K562 (cell line): ENCODE measurements around the gene TRIM34. TPM values are rescaled to one million over a fixed set of nuclear protein-coding genes. Genes with fewer than 3 reads are reported as not detected.

Experiments used
- ATAC-seq: fragments of 200-7000 bp; cut with Tn5 transposase; 3 replicates; pipeline ENCODE4 v1.9.1; 2020; ENCODE audit warnings: moderate library complexity
- BruUV-seq: library from RNA; stranded (reverse); fragments of 400-500 nt; replicated peaks from 2 replicates; lab custom pipeline; 2021; lab: Mats Ljungman, UMichigan
- CTCF ChIA-PET: fragments of 300-600 bp; formaldehyde crosslinking; extraction: SDS; loops from one replicate; lab custom pipeline; 2021; ENCODE audit warnings: low intra/inter-chr PET ratio; lab: Yijun Ruan, JAX
- POLR2A ChIA-PET: fragments of 300-600, 350-650 bp; sonication (Branson Sonifier 250); formaldehyde crosslinking; extraction: SDS; loops from one replicate; lab custom pipeline; 2021; ENCODE audit warnings: antibody characterized with exemption, inconsistent platforms; lab: Yijun Ruan, JAX
- DNase-seq, 4 experiments: peaks; one replicate each; pipeline versions ENCODE4 v3.0.0 to v3.0.0-alpha.2; 2011 to 2018; ENCODE audit warnings: low spot score in 3 of 4, mixed read lengths in 3 of 4; ENCODE audit errors: extremely low read depth in 1 of 4
- FAIRE-seq: peaks from 2 replicates; lab custom pipeline; 2011; peaks lifted over from hg19 to GRCh38; lab: Jason Lieb, UNC
- H2AFZ ChIP-seq: 2 replicates; pipeline ENCODE4 v1.6.0; 2011; ENCODE audit warnings: low read depth, low read length, control low read depth, inconsistent platforms
- H3K27ac ChIP-seq: fragments of 200-600 bp; 3 replicates; pipeline ENCODE4 v1.8.0; 2011; ENCODE audit warnings: low read depth, mild to moderate bottlenecking, control low read depth, inconsistent platforms, low read length, moderate library complexity, mixed read lengths; ENCODE audit errors: extremely low read depth
- H3K27me3 ChIP-seq, 2 experiments: fragments of 300-600 bp in 1 of 2; 2 replicates in 1 of 2; 3 replicates in 1 of 2; pipeline versions ENCODE4 v1.6.0 to v1.8.0; 2011; ENCODE audit warnings: inconsistent platforms in 2 of 2, low read length in 2 of 2, mild to moderate bottlenecking in 1 of 2, mixed read lengths in 1 of 2, moderate library complexity in 1 of 2; ENCODE audit not compliant: control insufficient read depth in 2 of 2, insufficient read depth in 2 of 2
- H3K36me3 ChIP-seq: fragments of 300-600 bp; 3 replicates; pipeline ENCODE4 v1.8.0; 2011; ENCODE audit warnings: mild to moderate bottlenecking, low read length, inconsistent platforms; ENCODE audit not compliant: control insufficient read depth, insufficient read depth
- H3K4me1 ChIP-seq, 2 experiments: fragments of 200-600 bp in 1 of 2; replicated peaks in 1 of 2; 2 replicates in 1 of 2; 3 replicates in 1 of 2; pipeline versions ENCODE4 v1.5.1 to v1.8.0; 2011; ENCODE audit warnings: inconsistent platforms in 2 of 2, low read length in 2 of 2, mild to moderate bottlenecking in 1 of 2, mixed read lengths in 1 of 2, moderate library complexity in 1 of 2; ENCODE audit not compliant: control insufficient read depth in 2 of 2, insufficient read depth in 2 of 2
- H3K4me2 ChIP-seq: 2 replicates; pipeline ENCODE4 v1.6.1; 2011; ENCODE audit warnings: low read length, control low read depth, inconsistent platforms, mixed read lengths; ENCODE audit not compliant: insufficient read depth
- H3K4me3 ChIP-seq: fragments of 200-600 bp; sonication (generic), shearing (Covaris generic); 2 replicates; pipeline ENCODE4 v1.5.1; 2016; ENCODE audit warnings: control low read depth, inconsistent platforms
- H3K79me2 ChIP-seq: fragments of 200-600 bp; 3 replicates; pipeline ENCODE4 v1.8.0; 2011; ENCODE audit warnings: low read length, inconsistent platforms; ENCODE audit not compliant: control insufficient read depth, insufficient read depth
- H3K9ac ChIP-seq, 2 experiments: 2 replicates each; pipeline versions ENCODE4 v1.6.0 to v1.6.1; 2011; ENCODE audit warnings: low read depth in 2 of 2, low read length in 2 of 2, control low read depth in 1 of 2, inconsistent platforms in 1 of 2, mild to moderate bottlenecking in 1 of 2, mixed read lengths in 1 of 2; ENCODE audit not compliant: insufficient read depth in 1 of 2
- H3K9me1 ChIP-seq: one replicate; pipeline ENCODE4 v1.6.0; 2011; ENCODE audit warnings: inconsistent platforms, mild to moderate bottlenecking, low read length, moderate library complexity; ENCODE audit not compliant: control insufficient read depth, insufficient read depth
- H3K9me3 ChIP-seq: replicated peaks from 2 replicates; pipeline ENCODE4 v1.5.1; 2011; ENCODE audit warnings: low read depth, low read length, inconsistent platforms; ENCODE audit not compliant: control insufficient read depth, insufficient read depth
- H4K20me1 ChIP-seq: replicated peaks from 2 replicates; pipeline ENCODE4 v1.6.1; 2011; ENCODE audit warnings: low read length, inconsistent platforms, mixed read lengths; ENCODE audit not compliant: control insufficient read depth, insufficient read depth
- CHD2 ChIP-seq: IDR thresholded peaks from 2 replicates; pipeline ENCODE4 v1.6.1; 2011; ENCODE audit warnings: low read depth, low read length
- EHMT2 ChIP-seq: fragments of 450-650 bp; IDR thresholded peaks from 2 replicates; pipeline ENCODE4 v1.6.1; 2018; ENCODE audit warnings: antibody characterized with exemption
- POLR2G ChIP-seq: fragments of 200-400 bp; formaldehyde crosslinking; IDR thresholded peaks from 2 replicates; pipeline ENCODE4 v1.6.1; 2017; ENCODE audit warnings: low read depth, mild to moderate bottlenecking, antibody characterized with exemption, low read length, moderate library complexity
- ZBTB7A ChIP-seq: IDR thresholded peaks from 2 replicates; pipeline ENCODE4 v1.6.1; 2011; ENCODE audit warnings: low read depth, mild to moderate bottlenecking, low read length, moderate library complexity, borderline replicate concordance; ENCODE audit not compliant: control insufficient read depth
- ZC3H8 ChIP-seq: fragments of 450-650 bp; IDR thresholded peaks from 2 replicates; pipeline ENCODE4 v1.6.1; 2017
- ZNF644 ChIP-seq: fragments of 200-800 bp; sonication (Bioruptor generic); IDR thresholded peaks from 2 replicates; pipeline ENCODE4 v1.6.1; 2016; ENCODE audit warnings: low read depth, missing genetic modification characterization, missing compliant biosample characterization
- WGBS: fragments of 100-300 bp; shearing (Covaris generic); methylation state at CpG from one replicate; pipeline ENCODE4 v1.1.6; 2016; ENCODE audit warnings: low coverage, mixed read lengths; ENCODE audit not compliant: insufficient coverage; ENCODE audit errors: missing lambda C conversion rate; 5-methylcytosine and 5-hydroxymethylcytosine counted together
- in situ Hi-C: fragments of 300-500 bp; cut with MboI; formaldehyde crosslinking; loops from 4 replicates; pipeline ENCODE4 v1.15.0; 2018; ENCODE audit warnings: inconsistent platforms, mixed read lengths
- intact Hi-C: fragments of 100-400 bp; cut with micrococcal nuclease; formaldehyde crosslinking; loops from 2 replicates; pipeline ENCODE4 v1.14.2; 2022
- polyA plus RNA-seq, 8 experiments: library from polyadenylated mRNA; depleted of rRNA in 4 of 8; stranded (reverse) in 5 of 8; unstranded in 3 of 8; fragments of >200 nt; fragmentation: Nextera tagmentation in 2 of 8; fragmentation: Illumina TruSeq in 1 of 8; extraction: Ambion mirVana in 2 of 8; extraction: Trizol in 1 of 8; gene quantifications; 2 replicates each; pipeline versions ENCODE4 v1.2.1 to v1.2.3, GENCODE V29; 2011 to 2014; ENCODE audit warnings: inconsistent platforms in 1 of 8, missing spikeins in 1 of 8
- total RNA-seq, 7 experiments: library from RNA; depleted of rRNA in 6 of 7; stranded (reverse); fragments of >200 nt in 6 of 7; fragmentation: Illumina TruSeq in 2 of 7; extraction: Trizol in 2 of 7; gene quantifications; 2 replicates each; pipeline versions ENCODE4 v1.2.1 to v1.2.3, GENCODE V29; 2011 to 2021; ENCODE audit warnings: low replicate concordance in 1 of 7
- TF ChIP-seq, protein P1 (sequence below): fragments of 450-650 bp; formaldehyde crosslinking; IDR thresholded peaks from 2 replicates; pipeline ENCODE4 v1.4.0; 2022; ENCODE audit warnings: mild to moderate bottlenecking, moderate library complexity
- TF ChIP-seq, protein P2 (sequence below): IDR thresholded peaks from 2 replicates; pipeline ENCODE4 v1.6.1; 2011; ENCODE audit warnings: borderline replicate concordance, low read depth, mild to moderate bottlenecking, moderate library complexity, low read length; ENCODE audit not compliant: insufficient read depth, poor library complexity, severe bottlenecking
- TF ChIP-seq, protein P3 (sequence below), 2 experiments: fragments of 450-650 bp in 1 of 2; sonication (generic) in 1 of 2; formaldehyde crosslinking in 1 of 2; IDR thresholded peaks in 1 of 2; conservative IDR thresholded peaks in 1 of 2; 2 replicates each; pipeline versions ENCODE4 v1.6.1 to v1.8.1; 2016 to 2023; ENCODE audit warnings: mild to moderate bottlenecking in 2 of 2, moderate library complexity in 2 of 2, inconsistent platforms in 1 of 2, missing genetic modification reagents in 1 of 2

TRIM34 gene
- total and polyA plus RNA-seq, 9 of the 15 experiments (the other 6 are each of a cell fraction or from before 2014, with no cell fraction given) = 0.31 to 2.9 (median 1.3) TPM

DNA sequence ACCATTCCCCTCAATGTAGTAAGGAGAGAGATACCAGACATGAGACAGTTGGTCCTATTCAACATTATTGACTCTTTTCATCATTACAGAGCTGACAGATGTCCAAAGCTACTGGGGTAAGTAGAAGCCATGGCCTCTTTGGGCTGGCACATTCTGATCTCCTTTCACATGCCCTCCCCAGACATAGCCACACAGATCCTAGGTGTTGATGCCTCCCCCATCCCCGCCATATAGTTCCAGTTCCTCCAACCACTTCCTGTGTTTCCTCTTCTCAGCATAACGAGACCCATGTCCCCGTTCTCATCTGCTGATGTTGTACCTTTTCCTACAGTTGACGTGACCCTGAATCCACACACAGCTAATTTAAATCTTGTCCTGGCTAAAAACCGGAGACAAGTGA lies 14.4 kb upstream of the TRIM34 start:
- 48% methylated on average over 5 of the region's 5 CpGs for WGBS
- in situ Hi-C loops = no loop called here
- ChIA-PET POLR2A (interaction anchor here (1.2 to 1.8 kb wide), 2 partner anchors 9 to 10 kb away, joined by 3 to 4 read pairs; no protein-coding TSS in a partner anchor), CTCF (no interaction called here)
- BruUV-seq = no TSS peak
- TF ChIP-seq, protein P1, sequence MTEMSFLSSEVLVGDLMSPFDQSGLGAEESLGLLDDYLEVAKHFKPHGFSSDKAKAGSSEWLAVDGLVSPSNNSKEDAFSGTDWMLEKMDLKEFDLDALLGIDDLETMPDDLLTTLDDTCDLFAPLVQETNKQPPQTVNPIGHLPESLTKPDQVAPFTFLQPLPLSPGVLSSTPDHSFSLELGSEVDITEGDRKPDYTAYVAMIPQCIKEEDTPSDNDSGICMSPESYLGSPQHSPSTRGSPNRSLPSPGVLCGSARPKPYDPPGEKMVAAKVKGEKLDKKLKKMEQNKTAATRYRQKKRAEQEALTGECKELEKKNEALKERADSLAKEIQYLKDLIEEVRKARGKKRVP = no peak
- TF ChIP-seq EHMT2 = no peak
- no peak for TF ChIP-seq ZBTB7A
- no peak for TF ChIP-seq ZC3H8
- TF ChIP-seq ZNF644 (tag) = no peak
- TF ChIP-seq, protein P2, sequence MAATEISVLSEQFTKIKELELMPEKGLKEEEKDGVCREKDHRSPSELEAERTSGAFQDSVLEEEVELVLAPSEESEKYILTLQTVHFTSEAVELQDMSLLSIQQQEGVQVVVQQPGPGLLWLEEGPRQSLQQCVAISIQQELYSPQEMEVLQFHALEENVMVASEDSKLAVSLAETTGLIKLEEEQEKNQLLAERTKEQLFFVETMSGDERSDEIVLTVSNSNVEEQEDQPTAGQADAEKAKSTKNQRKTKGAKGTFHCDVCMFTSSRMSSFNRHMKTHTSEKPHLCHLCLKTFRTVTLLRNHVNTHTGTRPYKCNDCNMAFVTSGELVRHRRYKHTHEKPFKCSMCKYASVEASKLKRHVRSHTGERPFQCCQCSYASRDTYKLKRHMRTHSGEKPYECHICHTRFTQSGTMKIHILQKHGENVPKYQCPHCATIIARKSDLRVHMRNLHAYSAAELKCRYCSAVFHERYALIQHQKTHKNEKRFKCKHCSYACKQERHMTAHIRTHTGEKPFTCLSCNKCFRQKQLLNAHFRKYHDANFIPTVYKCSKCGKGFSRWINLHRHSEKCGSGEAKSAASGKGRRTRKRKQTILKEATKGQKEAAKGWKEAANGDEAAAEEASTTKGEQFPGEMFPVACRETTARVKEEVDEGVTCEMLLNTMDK = no peak
- TF ChIP-seq CHD2 = no peak
- TF ChIP-seq POLR2G = no peak
- TF ChIP-seq, protein P3, sequence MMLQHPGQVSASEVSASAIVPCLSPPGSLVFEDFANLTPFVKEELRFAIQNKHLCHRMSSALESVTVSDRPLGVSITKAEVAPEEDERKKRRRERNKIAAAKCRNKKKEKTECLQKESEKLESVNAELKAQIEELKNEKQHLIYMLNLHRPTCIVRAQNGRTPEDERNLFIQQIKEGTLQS (IDR thresholded peaks at IDR 0.05) = no peak
- TF ChIP-seq, protein P3 (CRISPR knock-in tag; conservative IDR thresholded peaks at IDR 0.05) = no peak
- DNase-seq (no peak), FAIRE-seq (no peak), ATAC-seq (no peak)
- H3K9me3 ChIP-seq = no peaks in the 10 kb centered on the region
- no peak overlapping the region for H2AFZ ChIP-seq
- H3K27ac ChIP-seq = no peak overlapping the region
- no peak overlapping the region for H3K4me3 ChIP-seq
- H3K4me1 ChIP-seq = no peaks in the 10 kb centered on the region
- H3K27me3 ChIP-seq = no peaks in the 10 kb centered on the region
- intact Hi-C loops = no loop called here
- H3K4me2 ChIP-seq = no peak overlapping the region
- no peaks in the 10 kb centered on the region; the same call in 2 of the 3 replicates for H3K36me3 ChIP-seq
- no peaks in the 10 kb centered on the region for H3K79me2 ChIP-seq
- H3K9ac ChIP-seq = no peak overlapping the region
- H4K20me1 ChIP-seq = no peaks in the 10 kb centered on the region
- no peaks in the 10 kb centered on the region for H3K9me1 ChIP-seq
